ENCODE measurements around the gene DDR2.

The DDR2 gene

DNA sequence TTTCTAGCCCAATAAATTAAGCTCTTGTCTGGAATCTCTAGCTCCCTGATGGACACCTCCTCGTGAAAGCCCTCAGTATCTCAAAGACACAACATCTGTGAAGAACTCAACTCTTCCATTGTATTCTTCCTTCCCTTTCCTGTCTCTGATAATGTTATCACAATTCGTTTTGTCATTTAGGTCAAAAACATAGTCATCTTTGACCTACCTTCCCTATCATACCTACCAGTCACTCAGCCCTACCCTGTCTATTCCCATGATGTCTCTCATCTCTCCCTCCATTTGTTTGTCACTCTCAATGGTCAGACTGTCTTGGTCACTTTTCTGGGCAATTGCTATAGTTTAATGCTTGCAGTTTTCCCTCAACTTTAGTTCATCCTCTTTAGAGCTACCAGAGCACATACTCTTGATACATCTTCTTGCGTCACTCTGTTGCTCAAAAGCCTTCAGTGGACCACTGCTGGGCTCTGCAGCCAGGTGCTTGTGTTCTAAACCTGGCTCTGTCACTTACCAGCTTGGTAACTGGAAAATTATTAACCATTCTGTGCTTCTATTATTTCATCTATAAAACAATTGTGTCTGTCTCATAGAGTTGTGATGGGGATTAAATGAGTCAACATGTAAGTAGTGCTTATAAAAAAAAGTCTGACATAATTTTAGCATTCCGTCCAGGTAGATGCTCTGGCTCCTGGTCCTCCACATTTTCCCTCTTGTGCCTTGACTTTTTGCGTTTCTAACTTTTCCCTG is 39.6 kb downstream of the DDR2 start:
- no peak overlapping the region for H3K4me3 Mint-ChIP-seq
- peaks cover 5% of the 10 kb centered on the region for H3K27me3 Mint-ChIP-seq
- intact Hi-C loops (cut with micrococcal nuclease): no loop called here
- no peaks in the 10 kb centered on the region for H3K4me1 Mint-ChIP-seq (ENCODE audit: low read depth)
- no peaks in the 10 kb centered on the region for H3K9me3 Mint-ChIP-seq
- no peak overlapping the region for H3K27ac Mint-ChIP-seq
- no peaks in the 10 kb centered on the region for H3K36me3 Mint-ChIP-seq (ENCODE audit: low read depth)

DNA sequence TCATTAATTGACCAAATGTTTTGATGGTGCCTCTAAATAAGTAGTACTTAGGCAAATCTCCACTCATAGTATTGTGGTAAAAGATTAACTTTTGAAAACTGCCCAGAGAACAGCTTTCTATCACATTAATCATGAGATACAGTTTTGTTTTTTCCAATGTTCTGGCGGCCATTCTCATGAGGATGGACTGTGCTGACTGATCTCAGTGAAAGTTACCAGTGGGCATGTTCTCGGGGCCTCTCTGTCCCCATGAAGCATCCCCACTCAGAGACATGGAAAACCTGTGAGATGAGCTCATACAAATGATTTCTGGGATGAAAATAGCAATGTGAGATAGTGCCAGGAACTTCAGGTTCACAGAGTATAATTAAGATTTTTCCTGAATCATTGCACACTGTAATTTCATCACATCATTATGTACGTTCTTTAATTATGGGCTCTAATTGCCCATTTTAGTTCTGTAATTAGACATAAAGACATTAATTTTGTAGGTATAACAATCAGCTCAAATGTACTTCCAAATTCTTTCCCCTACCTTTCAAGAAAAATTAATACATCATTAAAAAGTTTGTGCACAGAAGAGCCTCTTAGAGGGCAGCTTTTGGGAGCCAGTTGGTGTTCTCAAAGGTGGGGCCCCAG is 40.5 kb downstream of the DDR2 start:
- no peaks in the 10 kb centered on the region for H3K4me1 Mint-ChIP-seq (ENCODE audit: low read depth)
- H3K9me3 Mint-ChIP-seq: no peaks in the 10 kb centered on the region
- H3K27ac Mint-ChIP-seq: no peak overlapping the region
- peaks cover 1% of the 10 kb centered on the region for H3K27me3 Mint-ChIP-seq
- no peaks in the 10 kb centered on the region for H3K36me3 Mint-ChIP-seq (ENCODE audit: low read depth)
- H3K4me3 Mint-ChIP-seq: no peak overlapping the region
- intact Hi-C loops (cut with micrococcal nuclease): no loop called here

DNA sequence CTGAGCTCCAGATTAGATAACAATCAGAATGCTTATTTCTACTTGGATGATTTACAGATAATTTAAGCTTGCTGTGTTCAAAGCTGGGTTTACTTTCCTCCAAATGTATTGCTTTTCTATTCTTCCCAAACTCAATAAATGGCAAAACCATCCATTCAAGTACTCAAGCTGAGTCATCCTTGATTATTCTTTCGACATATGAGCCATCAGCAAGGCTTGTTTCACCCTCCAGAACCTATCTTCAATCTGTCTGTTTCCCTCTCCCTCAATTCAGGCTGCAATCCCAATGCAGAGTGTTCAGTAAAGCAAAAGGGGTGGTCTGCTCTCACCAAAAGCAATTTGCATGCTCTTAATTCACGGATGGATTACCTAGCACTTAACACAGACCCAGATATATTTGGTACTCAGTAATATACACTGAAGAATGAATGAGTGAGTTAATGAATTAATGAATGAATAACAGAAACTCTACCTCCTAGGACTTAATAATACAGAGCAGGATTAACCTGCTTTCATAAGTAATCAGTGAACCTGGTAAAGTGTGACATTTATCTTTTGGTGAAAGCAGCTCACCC is 41.9 kb downstream of the DDR2 start:
- no peak overlapping the region for H3K4me3 Mint-ChIP-seq
- H3K36me3 Mint-ChIP-seq (ENCODE audit: low read depth): no peaks in the 10 kb centered on the region
- H3K27me3 Mint-ChIP-seq: no peaks in the 10 kb centered on the region
- intact Hi-C loops (cut with micrococcal nuclease): no loop called here
- no peaks in the 10 kb centered on the region for H3K4me1 Mint-ChIP-seq (ENCODE audit: low read depth)
- H3K27ac Mint-ChIP-seq: no peak overlapping the region
- no peaks in the 10 kb centered on the region for H3K9me3 Mint-ChIP-seq

DNA sequence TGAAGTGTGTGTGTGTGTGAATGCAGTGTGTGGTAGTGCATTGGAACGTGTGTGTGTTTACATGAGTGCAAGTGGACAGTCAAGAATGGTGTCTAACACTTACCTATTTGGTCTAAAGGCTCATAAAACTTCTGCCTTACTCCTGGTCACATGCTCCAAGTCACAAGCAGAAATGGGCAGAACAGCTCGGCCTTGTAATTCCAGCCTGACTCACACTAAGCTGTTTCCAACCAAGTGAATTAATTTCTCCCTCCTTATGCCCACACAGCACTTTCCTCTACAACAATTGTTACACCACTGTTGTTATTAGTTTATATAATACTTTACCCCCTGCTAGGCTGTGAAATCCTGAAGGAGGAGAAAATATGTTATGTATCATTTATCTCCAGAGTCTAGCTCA is 43.8 kb downstream of the DDR2 start:
- H3K36me3 Mint-ChIP-seq (ENCODE audit: low read depth): no peaks in the 10 kb centered on the region

DNA sequence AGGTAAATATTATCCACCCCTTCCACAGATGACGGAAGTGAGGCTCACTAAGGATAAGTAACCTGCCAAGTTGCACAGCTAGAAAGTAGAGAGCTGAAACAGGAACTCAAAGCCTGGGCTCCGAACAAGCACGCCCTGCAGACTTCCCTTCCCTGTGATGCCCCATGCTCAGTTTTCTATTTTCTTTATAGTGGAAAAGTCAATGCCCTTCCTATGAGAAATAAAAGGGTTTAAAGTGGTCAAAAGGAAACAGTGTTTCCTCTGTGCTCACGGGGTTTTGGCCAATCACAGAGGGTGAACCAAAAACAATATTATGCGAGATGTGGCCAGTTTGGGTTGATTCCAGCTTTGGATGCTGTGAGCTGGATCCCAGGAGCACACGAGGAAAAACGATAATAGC is 44.5 kb downstream of the DDR2 start:
- H3K27me3 Mint-ChIP-seq: peaks cover 3% of the 10 kb centered on the region
- H3K4me3 Mint-ChIP-seq: no peak overlapping the region
- no peaks in the 10 kb centered on the region for H3K36me3 Mint-ChIP-seq (ENCODE audit: low read depth)
- no peaks in the 10 kb centered on the region for H3K4me1 Mint-ChIP-seq (ENCODE audit: low read depth)
- no peaks in the 10 kb centered on the region for H3K9me3 Mint-ChIP-seq
- no peak overlapping the region for H3K27ac Mint-ChIP-seq
- intact Hi-C loops (cut with micrococcal nuclease): no loop called here

More for the DNA sequence above, 43.8 kb downstream of the DDR2 start:
- H3K27ac Mint-ChIP-seq: no peak overlapping the region
- H3K27me3 Mint-ChIP-seq: peaks cover 3% of the 10 kb centered on the region
- no peaks in the 10 kb centered on the region for H3K9me3 Mint-ChIP-seq
- no peaks in the 10 kb centered on the region for H3K4me1 Mint-ChIP-seq (ENCODE audit: low read depth)
- intact Hi-C loops (cut with micrococcal nuclease): no loop called here
- no peak overlapping the region for H3K4me3 Mint-ChIP-seq

DNA sequence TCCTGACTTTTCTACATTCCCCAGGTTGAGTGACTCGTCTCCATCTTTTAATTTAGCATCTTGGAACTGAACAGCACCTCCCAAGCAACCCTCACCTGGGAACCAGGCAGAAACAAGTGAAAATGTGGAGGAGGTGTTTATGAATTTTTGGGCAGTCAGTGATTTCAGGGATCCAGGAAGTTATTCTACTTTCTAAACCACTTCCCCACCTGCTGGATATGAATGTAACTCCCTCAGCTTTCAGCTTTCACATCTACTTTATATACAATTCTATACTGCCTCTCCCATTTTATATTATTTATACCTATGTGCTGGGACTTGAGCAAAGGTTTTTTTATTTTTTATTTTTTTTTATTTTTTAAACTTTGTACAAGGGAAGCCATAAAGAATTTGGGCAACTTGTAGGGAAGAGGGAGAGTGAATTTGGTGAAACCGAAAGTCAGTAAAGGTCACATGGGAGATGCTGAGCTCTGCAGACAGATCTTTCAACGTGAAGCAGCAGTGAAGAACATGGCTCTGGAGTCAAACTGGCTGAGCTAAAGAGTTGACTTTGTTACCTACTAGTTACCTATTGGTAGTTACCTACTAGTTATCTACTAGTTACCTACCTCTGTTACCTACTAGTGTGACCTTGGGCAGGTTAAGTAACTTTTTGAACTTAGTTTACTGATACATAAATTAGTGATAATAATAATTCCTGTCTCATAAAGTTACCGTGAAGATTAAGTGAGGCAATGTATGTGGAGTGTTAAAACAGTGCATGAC is 45.5 kb downstream of the DDR2 start:
- Mint-ChIP-seq H3K4me1 (ENCODE audit: low read depth) (no peaks in the 10 kb centered on the region), H3K27me3 (peaks cover 3% of the 10 kb centered on the region), H3K27ac (no peak overlapping the region), H3K9me3 (no peaks in the 10 kb centered on the region), H3K36me3 (ENCODE audit: low read depth) (no peaks in the 10 kb centered on the region), H3K4me3 (no peak overlapping the region)
- intact Hi-C loops (cut with micrococcal nuclease): no loop called here

DNA sequence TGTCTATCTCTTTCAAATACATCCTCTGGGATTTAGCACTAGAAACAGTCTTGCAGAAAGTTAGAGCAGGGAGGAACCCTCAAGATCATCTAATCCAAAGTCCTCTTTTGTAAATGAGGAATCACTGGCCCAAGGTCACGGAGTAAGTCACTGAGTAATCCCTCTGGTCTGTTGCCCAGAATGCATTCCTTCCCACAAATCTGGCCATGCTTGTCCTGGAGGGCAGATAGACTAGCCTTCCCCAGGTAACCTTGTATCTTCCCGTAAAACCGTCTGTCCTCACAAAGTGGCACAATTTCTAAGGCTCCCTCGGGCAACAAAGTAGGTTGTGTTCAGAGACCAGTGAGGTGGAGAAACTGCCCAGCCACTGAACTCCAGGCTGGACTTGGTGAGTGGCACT is 46.2 kb downstream of the DDR2 start:
- Mint-ChIP-seq H3K27me3 (peaks cover 3% of the 10 kb centered on the region), H3K4me3 (no peak overlapping the region), H3K9me3 (no peaks in the 10 kb centered on the region), H3K36me3 (ENCODE audit: low read depth) (no peaks in the 10 kb centered on the region), H3K27ac (no peak overlapping the region), H3K4me1 (ENCODE audit: low read depth) (no peaks in the 10 kb centered on the region)
- intact Hi-C loops (cut with micrococcal nuclease): no loop called here

DNA sequence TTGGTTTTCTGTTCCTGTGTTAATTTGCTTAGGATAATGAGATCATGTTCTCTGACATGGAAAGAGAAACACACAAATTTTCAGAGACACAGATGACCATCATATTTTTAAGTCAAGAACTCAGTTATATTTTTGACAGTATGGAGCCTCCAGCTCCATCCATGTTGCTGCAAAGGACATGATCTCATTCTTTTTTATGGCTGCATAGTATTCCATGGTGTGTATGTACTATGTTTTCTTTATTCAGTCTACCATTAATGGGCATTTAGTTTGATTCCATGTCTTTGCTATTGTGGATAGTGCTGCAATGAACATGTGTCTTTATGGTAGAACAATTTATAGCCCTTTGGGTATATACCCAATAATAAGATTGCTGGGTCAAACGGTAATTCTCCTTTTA is 47.0 kb downstream of the DDR2 start:
- Mint-ChIP-seq H3K36me3 (ENCODE audit: low read depth) (no peaks in the 10 kb centered on the region), H3K27ac (no peak overlapping the region), H3K4me1 (ENCODE audit: low read depth) (no peaks in the 10 kb centered on the region), H3K27me3 (peaks cover 3% of the 10 kb centered on the region), H3K4me3 (no peak overlapping the region), H3K9me3 (no peaks in the 10 kb centered on the region)
- intact Hi-C loops (cut with micrococcal nuclease): no loop called here

DNA sequence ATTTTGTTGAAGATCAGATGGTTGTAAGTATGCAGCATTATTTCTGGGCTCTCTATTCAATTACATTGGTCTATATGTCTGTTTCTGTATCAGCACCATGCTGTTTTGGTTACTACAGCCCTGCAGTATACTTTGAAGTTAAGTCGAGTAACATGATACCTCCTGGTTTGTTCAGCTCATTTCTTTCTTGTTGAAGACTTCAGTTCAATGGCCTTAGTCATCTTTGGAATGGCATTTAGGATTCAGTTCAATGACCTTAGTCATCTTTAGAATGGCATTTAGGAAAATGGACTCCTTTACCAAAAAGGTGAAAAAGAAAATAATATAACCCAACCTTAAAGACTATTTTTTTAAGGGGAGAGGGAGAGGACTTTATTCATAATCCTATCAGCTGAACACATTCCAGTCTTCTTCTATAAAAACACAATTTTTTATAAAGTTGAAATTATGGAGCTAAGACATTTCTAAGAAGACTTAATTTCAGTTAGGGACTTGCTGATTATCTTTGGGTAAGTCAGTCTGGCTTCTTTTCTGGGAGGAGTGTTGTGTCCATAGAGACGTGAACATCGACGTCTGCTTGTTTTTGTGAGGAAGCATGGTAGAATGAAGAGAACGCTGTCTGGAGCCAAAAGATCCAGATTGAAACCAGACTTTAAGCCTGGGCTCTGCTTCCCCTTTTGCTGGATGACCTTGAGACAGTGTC is 48.3 kb downstream of the DDR2 start:
- Mint-ChIP-seq H3K9me3 (no peaks in the 10 kb centered on the region), H3K36me3 (ENCODE audit: low read depth) (no peaks in the 10 kb centered on the region), H3K4me3 (no peak overlapping the region), H3K4me1 (ENCODE audit: low read depth) (no peaks in the 10 kb centered on the region), H3K27me3 (peaks cover 3% of the 10 kb centered on the region), H3K27ac (no peak overlapping the region)
- intact Hi-C loops (cut with micrococcal nuclease): no loop called here

DNA sequence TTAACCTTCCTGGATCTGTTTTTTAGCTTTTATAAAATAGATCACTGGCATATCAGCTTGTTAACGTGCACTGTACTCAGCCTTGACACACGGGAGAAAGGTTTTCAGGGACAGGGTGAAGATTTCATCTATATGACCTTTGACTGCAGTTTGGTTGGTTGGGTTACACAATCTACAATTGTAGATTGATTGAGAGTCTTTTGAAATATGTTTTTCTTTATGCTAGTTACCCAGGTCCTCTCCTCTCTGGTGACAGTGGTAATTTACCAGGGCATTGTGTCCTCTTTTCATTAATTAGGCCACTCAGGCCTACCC is 48.8 kb downstream of the DDR2 start:
- Mint-ChIP-seq H3K4me1 (ENCODE audit: low read depth) (no peaks in the 10 kb centered on the region), H3K27me3 (peaks cover 3% of the 10 kb centered on the region), H3K4me3 (no peak overlapping the region), H3K9me3 (no peaks in the 10 kb centered on the region), H3K27ac (no peak overlapping the region), H3K36me3 (ENCODE audit: low read depth) (no peaks in the 10 kb centered on the region)
- intact Hi-C loops (cut with micrococcal nuclease): no loop called here

DNA sequence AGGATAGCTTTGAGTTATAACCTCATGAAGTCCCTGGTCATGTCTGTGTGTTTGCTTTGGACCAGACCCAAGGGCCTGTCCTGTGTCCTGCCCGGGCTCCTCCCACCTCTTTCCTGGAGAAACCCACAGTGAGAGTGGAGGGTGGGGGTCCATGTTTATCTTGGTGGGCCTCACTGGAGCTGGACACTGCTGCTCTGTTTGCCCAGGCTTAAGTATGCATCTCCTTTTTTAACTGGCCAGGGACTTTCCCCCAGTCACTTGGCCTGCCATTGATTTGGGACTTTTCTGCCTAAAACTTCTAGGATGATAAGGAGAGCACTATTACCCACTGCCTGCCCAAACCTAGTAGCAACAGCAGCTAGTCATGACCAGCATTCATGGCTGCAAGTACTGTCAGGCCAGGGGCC is 49.8 kb downstream of the DDR2 start:
- no peaks in the 10 kb centered on the region for H3K9me3 Mint-ChIP-seq
- no peaks in the 10 kb centered on the region for H3K36me3 Mint-ChIP-seq (ENCODE audit: low read depth)
- intact Hi-C loops (cut with micrococcal nuclease): no loop called here
- H3K4me1 Mint-ChIP-seq (ENCODE audit: low read depth): no peaks in the 10 kb centered on the region
- H3K27me3 Mint-ChIP-seq: peaks cover 3% of the 10 kb centered on the region
- no peak overlapping the region for H3K27ac Mint-ChIP-seq
- H3K4me3 Mint-ChIP-seq: no peak overlapping the region

DNA sequence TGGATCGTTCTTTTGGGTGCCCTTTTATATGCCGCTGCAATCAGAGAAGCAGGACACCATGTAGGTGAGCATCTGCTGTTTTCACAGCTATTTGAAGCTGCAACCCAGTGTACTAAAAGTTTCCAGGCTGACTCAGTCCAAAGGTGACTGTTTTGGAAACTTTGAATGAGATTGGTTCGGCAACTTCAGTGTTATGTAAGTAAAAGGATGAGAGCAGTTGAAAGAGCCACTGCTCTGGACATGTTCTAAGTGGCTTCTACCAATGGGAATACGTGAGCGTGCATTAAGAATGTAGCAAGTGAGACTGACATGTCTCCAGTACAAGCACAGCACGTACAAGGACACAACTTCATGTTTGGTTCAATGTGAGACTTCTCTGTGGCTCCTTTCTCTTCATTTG is 55.6 kb downstream of the DDR2 start:
- H3K4me1 Mint-ChIP-seq (ENCODE audit: low read depth): no peaks in the 10 kb centered on the region
- no peaks in the 10 kb centered on the region for H3K27me3 Mint-ChIP-seq
- no peaks in the 10 kb centered on the region for H3K9me3 Mint-ChIP-seq
- no peaks in the 10 kb centered on the region for H3K36me3 Mint-ChIP-seq (ENCODE audit: low read depth)
- H3K4me3 Mint-ChIP-seq: no peak overlapping the region
- no peak overlapping the region for H3K27ac Mint-ChIP-seq
- intact Hi-C loops (cut with micrococcal nuclease): no loop called here

DNA sequence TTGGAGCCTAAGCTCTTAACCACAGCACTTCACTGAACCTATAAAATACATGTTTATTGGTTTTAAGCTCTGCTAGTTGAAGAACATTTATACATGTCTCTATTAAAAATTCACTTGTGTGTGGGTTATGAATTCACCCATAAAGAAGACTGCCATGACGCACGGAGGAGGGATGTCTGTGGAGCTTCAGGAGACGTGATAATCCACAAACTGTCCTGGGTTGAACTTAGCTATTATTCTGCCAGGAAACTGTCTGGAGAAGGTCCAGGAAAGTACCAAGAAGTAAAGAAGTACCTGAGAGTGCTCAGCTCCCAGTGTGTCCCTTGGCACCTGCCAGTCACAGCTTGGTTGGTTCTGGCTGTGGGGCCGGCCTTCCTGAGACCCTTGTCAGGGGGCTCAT is 56.3 kb downstream of the DDR2 start:
- H3K27ac Mint-ChIP-seq: no peak overlapping the region
- H3K27me3 Mint-ChIP-seq: no peaks in the 10 kb centered on the region
- no peaks in the 10 kb centered on the region for H3K4me1 Mint-ChIP-seq (ENCODE audit: low read depth)
- intact Hi-C loops (cut with micrococcal nuclease): no loop called here
- H3K9me3 Mint-ChIP-seq: no peaks in the 10 kb centered on the region
- no peaks in the 10 kb centered on the region for H3K36me3 Mint-ChIP-seq (ENCODE audit: low read depth)
- no peak overlapping the region for H3K4me3 Mint-ChIP-seq

DNA sequence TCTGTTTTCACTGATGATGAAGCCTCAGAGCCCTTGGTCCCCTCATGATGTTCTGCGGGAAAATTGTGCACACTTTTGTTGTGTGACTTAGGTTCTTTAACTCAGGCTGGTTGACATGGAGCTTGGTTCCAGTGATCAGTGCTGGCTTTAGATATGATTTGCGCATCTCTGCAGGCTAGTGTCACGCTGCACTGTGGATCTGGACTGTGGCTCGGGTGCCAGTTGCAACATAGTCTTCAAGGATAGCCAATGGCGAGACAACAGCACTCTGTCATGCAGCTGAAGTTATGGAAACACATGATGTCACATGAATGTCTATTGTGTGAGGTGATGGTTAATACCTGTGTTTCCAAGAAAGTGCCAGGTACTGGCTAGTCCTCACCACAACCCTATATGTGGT is 56.7 kb downstream of the DDR2 start:
- H3K4me3 Mint-ChIP-seq: no peak overlapping the region
- H3K36me3 Mint-ChIP-seq (ENCODE audit: low read depth): no peaks in the 10 kb centered on the region
- H3K4me1 Mint-ChIP-seq (ENCODE audit: low read depth): no peaks in the 10 kb centered on the region
- no peaks in the 10 kb centered on the region for H3K27me3 Mint-ChIP-seq
- H3K9me3 Mint-ChIP-seq: no peaks in the 10 kb centered on the region
- intact Hi-C loops (cut with micrococcal nuclease): no loop called here
- H3K27ac Mint-ChIP-seq: no peak overlapping the region

All from dendritic cell treated with granulocyte-macrophage colony-stimulating factor and Interleukin-4, amounts not matched to agents 40 ng/mL and 50 ng/mL, for 4 days (primary cell).